Left ventricle myocardium inferior (tissue), 1 donor: ENCODE data around the gene AFF1. TPM values are rescaled to one million over a fixed set of nuclear protein-coding genes. Genes with fewer than 3 reads are reported as not detected.

Experiments used
- DNase-seq: peaks from one replicate; pipeline ENCODE4 v3.0.0-alpha.2; 2020
- H3K27ac ChIP-seq: fragments of 200-600 bp; replicated peaks from 2 replicates; pipeline ENCODE4 v1.8.0; 2021
- H3K27me3 ChIP-seq: fragments of 200-600 bp; 2 replicates; pipeline ENCODE4 v1.8.0; 2021; ENCODE audit warnings: low read depth
- H3K36me3 ChIP-seq: fragments of 200-600 bp; 2 replicates; pipeline ENCODE4 v1.8.0; 2021
- H3K4me1 ChIP-seq: fragments of 200-600 bp; 2 replicates; pipeline ENCODE4 v1.8.0; 2021
- H3K4me3 ChIP-seq: fragments of 200-600 bp; 2 replicates; pipeline ENCODE4 v1.8.0; 2021; ENCODE audit warnings: mild to moderate bottlenecking, moderate library complexity
- H3K9me3 ChIP-seq: fragments of 200-600 bp; replicated peaks from 2 replicates; pipeline ENCODE4 v1.8.0; 2021
- intact Hi-C: fragments of 100-400 bp; cut with micrococcal nuclease; formaldehyde crosslinking; loops from one replicate; pipeline ENCODE4 v1.11.0; 2022
- total RNA-seq: library from RNA; stranded (reverse); fragmentation: NEBNext Ultra II Directional; extraction: Animal tissue kit (Norgen Biotek cat#: 25700); gene quantifications from one replicate; pipeline ENCODE4 v1.2.1, GENCODE V29; 2021
- TF ChIP-seq, protein P1 (sequence below): fragments of 200-600 bp; IDR thresholded peaks from 2 replicates; pipeline ENCODE4 v1.8.0; 2021; ENCODE audit warnings: antibody characterized with exemption, mild to moderate bottlenecking, borderline replicate concordance
- donor health status: DM: no; HTN: yes; CAD: no; lungs with severe emphysema.

The AFF1 gene
- total RNA-seq, 1 donor from 2014 or later = 67.9 TPM

DNA sequence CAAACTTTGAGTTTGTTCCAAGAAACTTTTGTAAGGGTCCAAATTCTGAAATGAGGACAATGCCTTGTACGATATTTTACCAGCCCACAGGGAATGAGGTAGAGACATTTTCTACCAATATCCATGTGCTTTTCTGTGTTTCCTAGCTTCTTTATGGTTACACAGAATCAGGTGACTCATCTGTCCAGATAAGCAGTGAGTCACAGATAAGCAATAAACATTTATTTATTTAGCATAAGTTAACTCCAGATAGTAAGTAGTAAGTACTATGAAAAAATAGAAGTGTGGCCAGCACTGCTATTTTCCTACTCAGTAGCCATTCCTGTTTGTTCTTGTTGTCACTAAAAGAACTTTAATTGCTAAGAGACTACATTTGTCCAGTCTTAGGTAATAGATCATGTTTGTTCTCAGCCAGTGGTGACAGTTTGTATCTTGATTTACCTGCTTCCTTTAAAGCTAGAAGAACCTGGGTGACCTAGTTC is 7.4 kb downstream of the AFF1 start:
- Histone ChIP-seq H3K36me3 (no peaks in the 10 kb centered on the region), H3K9me3 (no peaks in the 10 kb centered on the region), H3K27me3 (no peaks in the 10 kb centered on the region), H3K4me3 (no peak overlapping the region), H3K4me1 (peaks cover 69% of the 10 kb centered on the region), H3K27ac (no peak overlapping the region)
- TF ChIP-seq, protein P1, sequence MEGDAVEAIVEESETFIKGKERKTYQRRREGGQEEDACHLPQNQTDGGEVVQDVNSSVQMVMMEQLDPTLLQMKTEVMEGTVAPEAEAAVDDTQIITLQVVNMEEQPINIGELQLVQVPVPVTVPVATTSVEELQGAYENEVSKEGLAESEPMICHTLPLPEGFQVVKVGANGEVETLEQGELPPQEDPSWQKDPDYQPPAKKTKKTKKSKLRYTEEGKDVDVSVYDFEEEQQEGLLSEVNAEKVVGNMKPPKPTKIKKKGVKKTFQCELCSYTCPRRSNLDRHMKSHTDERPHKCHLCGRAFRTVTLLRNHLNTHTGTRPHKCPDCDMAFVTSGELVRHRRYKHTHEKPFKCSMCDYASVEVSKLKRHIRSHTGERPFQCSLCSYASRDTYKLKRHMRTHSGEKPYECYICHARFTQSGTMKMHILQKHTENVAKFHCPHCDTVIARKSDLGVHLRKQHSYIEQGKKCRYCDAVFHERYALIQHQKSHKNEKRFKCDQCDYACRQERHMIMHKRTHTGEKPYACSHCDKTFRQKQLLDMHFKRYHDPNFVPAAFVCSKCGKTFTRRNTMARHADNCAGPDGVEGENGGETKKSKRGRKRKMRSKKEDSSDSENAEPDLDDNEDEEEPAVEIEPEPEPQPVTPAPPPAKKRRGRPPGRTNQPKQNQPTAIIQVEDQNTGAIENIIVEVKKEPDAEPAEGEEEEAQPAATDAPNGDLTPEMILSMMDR = no peak
- intact Hi-C loops = no loop called here
- DNase-seq = no peak

DNA sequence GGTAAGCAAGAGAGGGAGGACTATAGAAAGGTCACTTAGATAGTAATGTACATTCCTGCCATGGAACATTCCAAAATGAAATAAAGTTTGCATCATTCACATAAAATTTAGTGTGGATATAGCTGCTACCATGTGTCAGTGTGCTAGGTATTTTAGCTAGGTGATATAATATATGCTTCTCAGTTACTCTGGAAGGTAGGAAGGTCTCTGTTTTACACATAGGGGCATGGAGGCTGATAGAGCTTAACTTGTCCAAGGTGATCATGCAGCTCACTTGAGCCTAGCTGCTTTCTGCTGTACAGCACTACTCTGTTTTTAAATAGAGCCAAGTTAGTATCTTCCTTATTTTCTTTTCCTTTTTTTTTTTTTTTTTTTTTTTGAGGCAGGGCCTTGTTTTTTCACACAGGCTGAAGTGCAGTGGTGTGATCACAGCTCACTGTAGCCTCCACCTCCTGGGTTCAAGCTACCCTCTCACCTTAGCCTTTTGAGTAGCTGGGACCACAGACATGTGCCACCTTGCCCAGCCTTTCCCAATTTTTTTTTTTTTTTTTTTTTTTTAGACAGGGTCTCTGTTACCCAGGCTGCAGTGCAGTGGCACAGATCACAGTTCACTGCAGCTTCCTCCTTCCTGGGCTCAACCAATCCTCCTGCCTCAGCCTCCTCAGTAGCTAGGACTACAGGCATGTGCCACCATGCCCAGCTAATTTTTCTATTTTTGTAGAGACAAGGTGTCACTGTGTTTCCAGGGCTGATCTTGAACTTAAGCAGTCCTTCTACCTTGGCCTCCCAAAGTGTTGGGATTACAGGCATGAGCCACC is 10.4 kb downstream of the AFF1 start:
- Histone ChIP-seq H3K9me3 (no peaks in the 10 kb centered on the region), H3K4me1 (peaks cover 62% of the 10 kb centered on the region), H3K36me3 (peaks cover 2% of the 10 kb centered on the region), H3K27ac (no peak overlapping the region), H3K4me3 (no peak overlapping the region), H3K27me3 (no peaks in the 10 kb centered on the region)
- intact Hi-C loops = no loop called here
- DNase-seq = no peak
- TF ChIP-seq, protein P1 = no peak

DNA sequence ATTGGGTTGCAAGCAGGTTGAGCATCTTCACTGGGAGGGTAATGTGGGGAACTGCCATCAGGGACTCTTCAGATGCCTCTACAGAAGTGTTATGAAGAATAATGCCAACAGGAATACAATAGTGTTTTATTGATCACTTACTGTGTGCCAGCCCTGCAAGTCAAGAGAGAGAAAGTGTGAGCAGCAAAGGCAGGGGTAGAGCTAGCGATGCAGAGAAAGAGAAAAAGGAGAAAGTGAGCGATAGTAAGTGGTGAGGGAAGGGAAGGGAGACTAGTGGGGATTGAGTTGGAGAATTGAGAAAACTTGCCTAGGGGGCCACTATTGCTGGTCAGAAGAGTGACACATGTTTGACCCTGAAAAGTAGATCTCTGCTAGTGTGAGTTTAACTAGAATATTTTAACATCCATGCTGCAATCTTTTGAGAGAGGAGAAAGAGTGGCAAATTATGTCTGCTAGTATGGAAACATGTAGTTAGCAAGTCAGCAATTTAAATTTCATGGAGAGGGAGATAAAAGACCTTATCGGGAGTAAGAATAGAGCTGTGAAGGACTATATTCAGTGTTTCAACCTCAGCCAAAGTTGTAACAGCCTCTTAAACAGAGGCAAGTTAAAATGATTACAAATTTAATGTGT is 12.2 kb downstream of the AFF1 start:
- peaks cover 67% of the 10 kb centered on the region for H3K4me1 ChIP-seq
- no peaks in the 10 kb centered on the region for H3K9me3 ChIP-seq
- intact Hi-C loops = no loop called here
- H3K27ac ChIP-seq = peak overlapping the region; percentile 33
- peaks cover 2% of the 10 kb centered on the region for H3K36me3 ChIP-seq
- no peaks in the 10 kb centered on the region for H3K27me3 ChIP-seq
- H3K4me3 ChIP-seq = no peak overlapping the region
- DNase-seq = no peak
- TF ChIP-seq, protein P1 = no peak

DNA sequence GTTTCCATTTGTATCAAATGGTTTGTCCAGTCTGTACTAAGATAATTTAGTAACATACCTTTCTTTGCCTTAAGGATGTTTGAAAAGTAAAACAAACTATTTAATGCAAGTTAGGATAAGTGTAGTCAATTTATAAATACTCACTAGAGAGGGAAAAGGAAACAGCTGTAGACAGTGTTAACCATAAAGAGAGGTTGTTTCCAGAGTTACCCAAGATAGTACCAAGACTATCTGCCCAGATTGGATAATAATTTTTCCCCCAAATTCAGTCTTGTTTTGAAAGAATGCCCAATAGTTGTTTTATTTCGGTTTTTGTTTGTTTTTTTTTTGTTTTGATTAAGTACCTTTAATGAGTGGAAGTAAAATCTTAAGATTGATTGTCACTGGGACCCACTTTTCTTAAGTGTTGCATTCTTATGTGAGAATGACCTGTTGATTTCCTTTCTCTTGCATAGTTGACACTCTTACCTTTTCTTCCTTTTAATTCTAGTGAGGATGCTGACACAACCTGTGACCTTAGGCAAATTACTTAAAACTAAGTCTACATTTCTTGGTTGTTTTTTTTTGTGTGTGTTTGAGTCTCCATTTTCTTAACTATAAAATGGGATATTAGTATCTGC is 12.8 kb downstream of the AFF1 start:
- intact Hi-C loops = no loop called here
- no peak overlapping the region for H3K4me3 ChIP-seq
- no peaks in the 10 kb centered on the region for H3K27me3 ChIP-seq
- H3K9me3 ChIP-seq = no peaks in the 10 kb centered on the region
- TF ChIP-seq, protein P1 = no peak
- H3K27ac ChIP-seq = peak overlapping the region; percentile 33
- DNase-seq = no peak
- H3K4me1 ChIP-seq = peaks cover 60% of the 10 kb centered on the region
- peaks cover 2% of the 10 kb centered on the region for H3K36me3 ChIP-seq

DNA sequence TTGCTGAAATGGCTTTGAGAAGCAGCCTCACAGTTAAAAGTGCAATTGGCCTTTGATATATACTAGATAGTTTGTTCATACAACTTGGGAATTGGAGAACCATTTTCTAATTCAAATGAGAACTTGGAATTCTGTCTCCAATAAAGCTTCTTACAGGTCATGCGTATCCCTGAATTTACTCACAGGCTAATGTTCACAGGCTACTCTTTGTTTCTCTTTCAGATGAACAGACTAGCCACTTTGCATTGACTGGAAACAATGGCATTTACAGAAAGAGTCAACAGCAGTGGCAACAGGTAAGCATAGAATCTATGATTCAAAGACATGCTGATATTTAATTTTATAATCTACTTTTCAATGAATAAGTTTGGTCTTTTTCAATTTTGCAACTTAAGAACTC is 13.5 kb downstream of the AFF1 start:
- intact Hi-C loops = no loop called here
- no peak for DNase-seq
- Histone ChIP-seq H3K27ac (no peak overlapping the region), H3K36me3 (peaks cover 2% of the 10 kb centered on the region), H3K27me3 (no peaks in the 10 kb centered on the region), H3K4me3 (no peak overlapping the region), H3K4me1 (peaks cover 57% of the 10 kb centered on the region), H3K9me3 (no peaks in the 10 kb centered on the region)
- TF ChIP-seq, protein P1 = no peak
